Activated CD4-positive, alpha-beta T cell treated with anti-CD3 and anti-CD28 coated beads, Interleukin-2, amount 50 U/mL, for 1 hour (primary cell): ENCODE measurements around the gene RALGPS1.

Source experiments
- DNase-seq: peaks from one replicate; pipeline ENCODE4 v3.0.0-alpha.2; 2020

Gene RALGPS1

DNA sequence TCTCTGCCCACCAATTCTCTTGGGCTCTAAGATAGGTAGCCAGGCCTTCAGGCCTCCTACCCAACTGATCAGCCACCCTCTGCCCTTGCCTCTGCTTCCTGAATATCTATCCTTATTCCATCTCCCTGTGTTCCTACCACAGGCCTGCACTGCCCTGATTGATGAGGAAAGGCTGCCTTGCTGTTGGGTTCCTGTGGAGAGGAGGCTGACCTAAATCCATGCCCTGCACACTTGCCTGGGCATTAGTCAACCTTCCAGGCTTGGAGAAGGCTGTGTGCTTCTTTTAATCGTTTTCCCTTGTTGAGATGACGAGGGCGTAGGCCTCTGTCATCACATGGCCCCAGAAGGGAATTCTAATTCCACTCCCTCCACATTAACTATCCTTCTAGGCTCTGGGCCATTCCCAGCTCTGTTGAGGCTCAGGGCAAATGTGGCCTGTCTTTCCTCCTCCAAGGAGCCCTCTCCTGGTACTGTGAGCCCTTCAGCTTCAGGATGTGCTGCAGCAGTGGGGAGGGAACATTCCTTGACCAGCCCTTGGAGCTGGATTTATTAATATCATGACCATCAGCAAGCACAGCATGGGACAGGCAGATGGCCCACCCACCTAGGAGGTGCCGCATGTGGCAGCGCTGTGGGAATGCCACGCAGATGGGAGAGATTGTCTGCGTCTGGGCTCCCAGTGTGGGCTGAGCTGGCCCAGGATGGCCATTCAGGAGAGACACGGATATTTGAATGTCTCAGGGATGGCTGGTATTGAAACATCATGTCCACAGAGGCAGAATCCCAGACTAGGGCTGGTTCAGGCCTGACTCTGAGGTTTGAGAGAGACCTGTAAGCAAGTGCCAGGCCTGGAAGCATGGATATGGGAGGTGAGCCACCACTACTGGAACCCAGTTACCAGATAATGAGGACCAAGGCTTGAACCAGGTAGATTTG is 166.9 kb downstream of the RALGPS1 start:
- DNase-seq, result no peak

DNA sequence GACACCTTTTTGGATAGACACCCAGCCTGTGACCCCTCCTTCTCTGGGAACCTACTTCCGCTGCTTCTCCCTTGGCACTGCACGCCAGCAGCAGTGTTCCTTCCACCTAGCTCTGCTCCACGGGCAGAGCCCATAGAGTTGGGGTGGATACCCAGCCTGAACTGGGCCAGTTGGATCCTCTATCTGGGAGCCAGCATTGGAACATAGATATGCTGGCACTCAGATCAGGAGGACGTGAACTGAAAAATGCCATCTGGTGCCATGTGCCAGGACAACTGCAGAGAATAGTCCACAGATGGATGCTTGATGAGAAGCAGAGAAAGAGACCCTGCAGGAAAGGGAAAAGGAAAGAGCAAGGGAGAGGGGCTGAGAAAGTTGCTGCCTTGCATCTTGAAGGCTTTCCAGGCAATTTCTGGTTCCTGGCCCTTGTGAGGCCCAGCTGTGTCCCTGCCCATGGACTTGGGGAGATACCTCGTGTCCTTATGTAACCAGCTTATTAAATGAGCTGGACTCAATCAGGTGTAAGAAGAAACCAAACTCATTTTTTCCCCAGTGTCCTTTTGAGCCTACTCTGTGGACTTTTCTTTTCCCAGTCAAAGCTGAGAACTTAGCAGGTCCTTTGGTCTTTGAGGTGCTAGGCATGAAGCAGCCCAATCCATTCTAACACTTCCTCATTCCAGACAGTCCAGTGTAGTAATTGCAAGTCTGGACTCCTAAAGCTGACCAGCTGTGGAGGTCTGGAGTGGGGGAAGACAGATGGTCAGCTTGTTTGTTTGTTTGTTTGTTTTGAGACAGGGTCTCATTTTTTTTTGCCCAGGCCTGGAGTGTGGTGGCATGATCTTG is 168.8 kb downstream of the RALGPS1 start:
- no peak for DNase-seq

DNA sequence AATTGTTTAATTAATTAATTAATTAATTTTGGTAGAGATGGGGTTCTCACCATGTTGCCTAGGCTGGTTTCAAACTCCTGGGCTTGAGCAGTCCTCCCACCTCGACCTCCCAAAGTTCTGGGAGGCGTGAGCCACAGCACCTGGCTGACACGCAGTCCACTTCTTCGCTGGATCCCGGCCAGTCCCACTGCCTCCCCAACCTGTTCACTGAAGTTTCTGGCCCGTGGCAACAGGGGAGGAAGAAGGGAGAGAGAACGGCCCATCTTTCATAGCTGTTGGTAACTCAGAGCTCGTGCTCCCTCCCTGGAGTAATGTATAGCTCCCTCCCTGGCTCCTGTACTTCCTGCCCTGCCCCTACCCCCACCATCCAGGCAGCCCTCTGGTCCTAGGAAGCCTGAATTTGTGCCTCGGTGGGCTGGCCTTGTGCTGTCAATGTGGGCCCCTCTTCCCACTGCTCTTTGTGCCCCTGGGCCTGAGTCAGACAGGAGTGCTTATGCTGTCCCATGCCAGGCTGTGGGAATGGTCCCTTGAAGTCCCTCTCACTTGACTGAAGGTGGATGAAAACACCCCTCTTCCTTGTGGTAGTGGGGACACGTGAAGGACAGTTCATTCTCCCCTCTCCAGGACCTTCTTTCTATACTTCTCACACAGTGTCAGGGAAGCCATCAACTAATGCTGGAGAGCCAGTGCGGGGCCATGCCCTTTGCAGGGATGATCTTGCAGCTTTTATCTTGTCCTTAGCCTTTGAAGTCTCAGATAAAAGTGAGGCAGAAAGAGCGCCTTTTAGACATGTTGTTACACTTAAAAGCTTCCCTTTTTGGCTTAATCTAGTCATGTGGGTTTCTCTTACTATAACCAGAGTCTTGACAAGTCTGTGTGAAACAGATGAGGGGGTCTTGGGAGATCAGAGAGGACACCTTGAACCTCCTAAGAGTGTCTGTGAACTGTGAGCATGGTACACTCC is 169.8 kb downstream of the RALGPS1 start:
- DNase-seq, result no peak

DNA sequence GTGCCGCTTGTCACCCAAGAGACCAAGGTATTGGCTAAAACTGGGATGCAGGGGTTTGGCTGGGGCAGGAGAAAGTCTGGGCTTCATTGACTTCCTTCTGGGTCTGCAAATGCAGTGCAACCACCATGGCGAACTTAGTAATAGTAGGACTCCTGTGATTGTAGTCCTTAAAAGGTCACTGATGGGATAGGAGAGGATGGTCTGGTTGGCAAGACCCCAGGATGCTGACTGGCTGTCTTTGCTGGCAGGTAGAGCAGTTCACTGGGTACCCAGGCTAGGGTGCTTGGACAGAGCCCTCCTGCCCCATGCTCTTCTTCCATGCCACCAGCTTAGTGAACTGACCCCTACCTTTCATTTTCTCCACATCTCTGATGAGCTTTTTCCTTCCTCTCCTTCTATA is 170.6 kb downstream of the RALGPS1 start:
- no peak for DNase-seq

DNA sequence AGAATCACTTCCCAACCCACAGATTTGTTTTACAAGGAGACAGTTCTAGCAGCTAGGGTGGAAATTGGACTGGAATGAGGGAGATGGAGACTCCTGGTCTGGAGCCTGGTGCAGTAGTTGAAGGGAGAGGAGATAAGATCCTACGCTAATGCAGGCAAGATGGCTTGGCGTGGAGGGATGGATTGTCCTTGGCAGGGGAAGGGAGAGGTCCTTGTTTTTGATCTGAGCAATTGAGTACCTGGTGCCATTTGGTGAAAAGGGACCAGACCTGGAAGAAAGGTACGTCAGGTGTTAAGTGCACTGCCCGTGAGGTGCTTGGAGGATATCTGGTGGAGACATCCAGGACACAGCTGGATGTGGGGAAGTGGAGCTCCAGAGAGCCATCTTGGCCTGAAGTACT is 172.2 kb downstream of the RALGPS1 start:
- DNase-seq, result no peak

DNA sequence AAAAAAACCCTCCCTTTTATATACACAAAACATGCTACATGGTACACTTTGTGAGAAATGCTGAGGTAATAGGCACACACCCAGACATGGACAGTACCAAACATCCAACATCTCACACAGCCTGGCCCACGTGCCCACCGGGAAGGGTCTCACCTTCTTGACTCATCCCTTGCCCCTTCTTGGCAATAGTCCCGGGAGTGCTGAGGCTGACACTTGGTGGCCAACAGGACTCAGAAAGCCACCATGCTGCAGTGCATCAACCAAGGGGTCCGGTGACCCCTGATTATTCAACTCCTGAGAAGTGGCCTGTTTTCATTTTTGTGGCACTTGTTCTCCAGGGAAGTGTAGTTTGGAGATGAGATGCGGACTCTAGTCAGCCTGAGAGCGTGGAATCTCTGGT is 172.8 kb downstream of the RALGPS1 start:
- DNase-seq, result no peak

DNA sequence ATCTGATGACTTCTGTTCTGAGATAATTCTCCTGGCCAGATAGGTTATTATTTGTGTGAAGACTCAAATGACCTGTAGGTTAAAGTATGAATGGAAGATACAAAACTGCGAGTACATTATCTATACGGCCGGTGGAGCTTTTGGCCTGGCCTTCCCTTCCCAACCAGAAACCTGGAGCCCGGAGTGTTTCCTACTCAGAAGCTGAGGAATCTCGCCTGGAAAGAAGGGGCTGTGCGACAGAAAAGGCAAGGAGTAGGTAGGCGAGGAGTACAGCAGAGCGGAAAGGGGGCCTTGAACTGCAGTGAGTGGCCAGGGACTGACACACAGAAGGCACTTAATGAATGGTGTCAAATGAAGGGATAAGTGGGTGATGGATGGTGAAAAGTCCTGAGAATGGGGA is 173.3 kb downstream of the RALGPS1 start:
- no peak for DNase-seq

DNA sequence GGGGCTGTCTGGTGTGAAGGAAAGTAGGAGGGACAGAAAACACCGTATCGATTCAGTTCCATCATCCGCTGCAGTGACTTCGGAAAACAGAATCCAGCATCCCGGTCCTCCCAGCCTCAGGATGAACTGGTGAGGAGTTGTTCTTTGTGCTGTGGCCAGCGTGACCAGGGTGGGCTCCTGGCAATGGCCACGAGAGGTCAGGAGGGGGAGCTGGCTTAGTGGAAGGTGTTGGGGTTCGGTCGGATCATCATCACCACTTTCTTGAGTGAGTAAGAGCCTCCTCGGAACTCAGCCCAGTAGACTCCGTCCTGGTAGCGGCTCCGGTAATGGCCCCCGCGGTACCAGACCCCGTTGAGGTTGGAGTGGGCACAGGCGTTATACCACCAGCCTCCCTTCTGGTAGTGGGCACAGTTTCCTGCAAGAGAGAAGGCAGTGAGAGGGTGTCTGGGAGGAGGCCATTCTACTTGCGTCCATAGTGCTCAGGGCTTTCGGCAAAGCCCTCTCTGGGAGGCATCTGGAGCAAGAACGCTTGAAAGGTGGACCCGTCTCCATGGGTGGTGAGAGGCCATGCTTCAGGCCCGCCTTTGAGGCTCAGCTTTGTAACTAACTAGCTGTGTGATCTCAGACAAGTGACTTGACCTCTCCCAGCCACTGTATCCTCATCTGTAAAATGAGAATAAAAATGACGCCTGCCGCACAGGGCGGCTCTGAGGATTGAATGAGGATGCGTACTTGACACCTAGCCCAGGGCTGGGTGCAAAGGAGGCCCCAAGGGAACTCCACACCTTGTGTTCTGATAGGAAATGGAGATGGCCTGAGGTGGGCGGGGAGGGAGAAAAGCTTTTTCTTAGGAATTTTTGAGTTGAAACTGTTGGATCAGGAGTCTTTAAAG is 174.4 kb downstream of the RALGPS1 start:
- DNase-seq, result no peak

DNA sequence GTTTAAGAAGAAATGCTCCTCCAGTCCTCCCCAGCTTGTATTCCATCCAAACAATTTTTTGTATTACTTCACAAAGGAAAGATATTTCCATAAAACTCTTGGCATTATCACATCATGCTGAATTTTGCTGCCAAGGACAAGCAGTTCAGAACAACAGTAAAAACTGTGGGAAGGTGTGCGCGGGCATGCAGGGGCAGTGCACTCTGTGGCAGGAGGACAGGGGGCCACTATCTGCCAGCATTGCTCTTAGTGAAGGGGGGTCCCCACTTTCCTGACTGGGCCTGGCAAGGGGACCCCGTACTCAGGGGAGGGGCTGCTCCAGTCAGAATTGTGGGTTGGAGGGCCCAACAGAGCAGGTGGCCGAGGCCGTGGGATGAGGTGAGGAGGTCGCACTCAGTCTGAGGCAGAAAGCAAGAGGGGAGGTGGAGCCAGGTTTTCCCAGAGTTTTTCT is 175.1 kb downstream of the RALGPS1 start:
- no peak for DNase-seq

DNA sequence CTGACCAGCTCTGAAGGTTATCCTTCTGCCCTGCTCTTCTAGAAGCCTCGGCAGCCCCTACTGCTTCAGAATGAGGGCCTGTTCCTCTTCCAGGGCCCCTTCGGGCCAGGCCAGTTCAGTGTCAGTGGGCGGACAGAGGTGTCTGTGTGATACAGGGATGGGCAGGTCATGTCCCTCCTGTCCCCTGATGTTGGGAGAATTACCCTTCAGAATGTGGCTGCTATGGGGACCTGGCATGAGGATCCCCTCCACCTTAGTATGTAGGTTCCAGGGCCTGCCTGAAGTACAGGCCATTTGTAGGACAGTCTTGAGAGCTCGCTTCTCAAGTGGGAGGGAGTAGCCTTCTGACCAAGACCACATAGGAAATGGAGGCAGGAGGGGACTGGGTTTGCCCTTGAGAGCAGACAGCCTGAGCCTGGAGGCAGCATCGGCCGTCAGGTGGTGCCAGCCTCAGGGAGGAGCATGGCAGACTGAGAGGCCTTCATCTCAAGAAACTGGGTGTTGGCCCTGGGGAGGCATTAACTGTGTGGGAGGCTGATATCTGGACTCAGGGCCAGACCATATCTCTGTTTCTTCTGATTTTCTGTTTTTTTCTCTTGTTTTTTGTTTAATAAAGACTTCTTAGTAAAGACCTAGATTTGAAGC is 175.9 kb downstream of the RALGPS1 start:
- DNase-seq, result no peak

DNA sequence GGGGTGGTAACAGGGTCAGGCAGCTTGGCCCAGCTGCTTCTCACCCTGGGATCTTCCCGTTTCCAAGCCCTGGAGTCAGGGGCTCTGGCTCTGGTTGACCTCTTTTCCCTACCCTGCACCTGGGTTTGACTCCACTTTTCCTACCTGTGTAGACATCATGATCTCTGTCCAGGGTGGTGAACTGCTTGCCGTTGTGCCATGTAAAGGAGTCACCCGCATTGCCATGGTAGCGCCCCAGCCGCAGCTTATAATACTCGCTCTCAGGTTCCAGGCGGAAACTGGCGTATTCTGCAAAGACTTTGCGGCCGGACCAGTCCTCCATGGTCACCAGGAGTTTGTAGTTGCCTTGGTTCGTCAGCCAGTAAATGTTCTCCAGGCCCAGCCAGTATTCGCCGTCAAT is 176.9 kb downstream of the RALGPS1 start:
- no peak for DNase-seq

DNA sequence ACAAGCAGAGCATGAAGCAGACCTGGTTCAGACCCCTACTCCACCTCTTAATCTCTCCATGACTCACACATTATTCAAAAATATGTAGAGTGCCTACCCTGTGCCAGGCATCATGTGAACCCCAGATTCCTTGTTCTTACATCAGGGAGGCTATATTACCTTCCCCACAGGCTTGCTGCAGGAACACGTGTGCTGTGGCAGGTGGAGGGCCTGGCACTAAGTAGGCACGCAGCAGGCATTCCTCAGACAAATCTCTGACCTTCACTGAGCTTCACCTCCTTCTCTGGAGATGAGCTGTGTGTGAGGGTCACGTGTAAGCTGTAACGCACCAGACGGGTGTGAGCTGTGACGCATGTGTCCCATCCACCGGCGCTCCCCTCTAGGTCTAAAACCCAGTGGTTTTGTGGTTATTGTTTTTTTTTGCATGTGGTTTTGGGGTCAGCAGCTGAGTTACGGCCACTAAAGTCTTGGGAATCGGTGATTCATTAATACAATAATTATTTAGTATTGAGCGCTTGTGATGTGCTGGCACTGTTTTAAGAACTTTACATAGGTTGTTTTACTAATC is 177.5 kb downstream of the RALGPS1 start:
- DNase-seq, result no peak

DNA sequence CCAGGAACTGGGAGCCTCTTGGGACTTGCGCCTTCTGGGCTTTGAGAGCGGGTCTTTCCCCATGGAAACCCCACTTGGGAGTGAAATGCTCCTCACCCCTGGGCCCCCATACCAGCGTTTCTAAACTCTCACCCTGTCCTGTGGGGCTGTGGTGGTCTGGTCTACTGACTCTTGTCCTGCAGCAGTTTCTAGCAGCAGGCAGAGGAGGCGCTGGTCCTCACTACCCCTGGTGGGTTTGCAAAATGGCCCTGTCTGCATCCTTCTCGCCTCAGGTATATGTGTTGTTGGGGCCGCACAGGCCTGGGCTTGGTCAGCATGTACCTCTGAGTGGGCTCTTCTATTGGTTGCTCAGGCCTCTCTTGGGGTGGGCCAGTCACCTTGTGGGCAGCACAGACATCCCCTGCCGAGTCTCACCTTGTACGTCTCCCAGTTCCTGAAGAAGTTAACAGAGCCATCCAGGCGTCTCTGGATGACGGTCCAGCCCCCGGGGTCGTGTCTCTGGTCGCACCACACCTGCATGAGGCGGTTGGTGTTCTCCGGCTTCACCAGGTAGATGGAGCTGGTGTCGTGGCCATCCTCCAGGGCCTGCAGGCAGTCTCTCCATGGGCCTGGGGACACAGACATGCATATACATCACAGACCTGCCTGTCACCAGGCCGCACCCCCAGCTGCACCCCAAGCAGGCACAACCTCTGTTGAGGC is 178.9 kb downstream of the RALGPS1 start:
- no peak for DNase-seq

DNA sequence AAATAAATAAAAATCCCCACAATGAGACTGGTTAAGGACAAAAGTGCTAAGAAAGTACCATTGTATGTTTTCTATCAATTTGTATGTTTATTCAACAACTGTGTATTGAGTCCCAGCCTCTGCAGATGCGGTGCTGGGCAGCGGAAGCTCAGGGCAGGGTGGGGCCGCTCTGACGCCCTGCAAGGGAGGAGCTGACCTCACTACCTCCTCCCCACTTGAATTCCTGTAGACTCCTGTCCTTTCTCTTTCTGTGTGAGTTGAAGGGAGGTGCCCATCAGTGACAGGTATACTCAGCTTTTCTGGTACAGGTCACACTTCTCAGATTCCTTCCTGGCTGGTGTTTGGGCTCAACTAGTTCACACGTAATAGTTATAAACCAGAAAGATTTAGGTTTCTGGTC is 180.8 kb downstream of the RALGPS1 start:
- no peak for DNase-seq

DNA sequence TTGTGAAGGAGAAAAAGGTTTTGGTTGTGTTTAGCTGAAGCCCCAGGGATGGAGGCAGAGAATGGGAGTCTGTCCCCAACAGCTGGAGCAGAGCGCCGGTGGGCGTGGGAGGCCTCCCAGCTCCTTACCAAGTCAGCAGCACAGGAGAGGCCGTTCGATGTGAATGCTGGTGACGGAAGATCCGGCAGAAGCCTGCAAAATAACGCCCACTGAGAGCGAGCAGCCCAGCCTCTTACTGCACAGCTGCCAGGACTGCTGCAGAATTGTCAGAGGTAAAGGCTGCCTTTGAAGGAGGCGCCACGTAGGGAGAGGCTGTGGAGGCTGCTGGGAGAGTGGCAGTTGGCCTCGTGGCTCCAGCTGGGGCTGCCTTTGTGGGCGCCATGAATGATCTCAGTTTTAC is 181.6 kb downstream of the RALGPS1 start:
- DNase-seq, result no peak

DNA sequence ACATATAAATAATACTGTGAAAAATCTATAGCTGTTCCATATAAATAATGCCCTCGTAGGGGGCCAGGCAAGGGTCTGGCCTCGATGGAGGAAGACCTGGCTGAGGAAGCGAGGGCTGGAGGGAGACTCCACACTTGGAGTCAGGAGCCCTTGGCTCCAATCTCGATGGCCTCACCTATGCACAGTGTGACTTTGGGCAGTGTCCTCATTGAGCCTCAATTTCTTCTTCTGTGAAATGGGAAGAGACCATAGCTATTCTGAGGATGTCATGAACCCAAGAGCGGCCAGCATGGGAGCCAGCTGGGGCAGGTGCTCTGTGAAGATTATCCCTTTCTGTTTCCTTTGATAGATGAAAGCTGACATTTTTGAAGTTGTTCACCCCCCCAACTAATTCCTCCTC is 183.1 kb downstream of the RALGPS1 start:
- DNase-seq, result no peak

DNA sequence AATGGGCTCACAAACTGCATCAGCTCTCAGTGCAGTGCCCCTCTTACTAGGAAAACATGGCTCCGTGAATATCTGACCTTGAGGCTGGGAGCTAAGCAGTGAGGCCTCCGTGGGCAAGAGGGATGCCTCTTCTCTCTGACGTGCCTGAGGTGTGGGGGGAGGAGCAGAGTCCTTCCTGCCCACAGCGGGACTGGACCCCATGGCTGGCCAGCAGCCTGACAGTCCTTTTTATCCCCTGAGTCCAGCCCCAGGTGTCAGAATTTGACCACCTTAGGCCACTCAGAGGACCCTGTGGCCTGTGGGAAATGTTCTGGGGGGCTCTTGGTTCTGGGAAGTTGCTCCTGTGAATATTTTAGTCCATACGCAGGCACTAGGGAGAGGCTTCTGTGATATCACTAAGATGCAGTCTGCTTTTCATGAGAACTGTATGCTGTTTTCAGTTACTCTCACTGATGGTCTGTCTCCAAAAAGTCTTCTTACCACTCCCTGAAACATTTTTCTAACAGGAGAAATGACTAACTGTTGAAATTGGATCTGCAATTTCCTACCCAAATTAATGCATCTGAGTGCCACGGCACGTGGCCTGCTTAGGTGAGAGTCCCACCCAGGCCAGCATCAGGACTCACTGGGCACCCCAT is 184.5 kb downstream of the RALGPS1 start:
- DNase-seq, result no peak

DNA sequence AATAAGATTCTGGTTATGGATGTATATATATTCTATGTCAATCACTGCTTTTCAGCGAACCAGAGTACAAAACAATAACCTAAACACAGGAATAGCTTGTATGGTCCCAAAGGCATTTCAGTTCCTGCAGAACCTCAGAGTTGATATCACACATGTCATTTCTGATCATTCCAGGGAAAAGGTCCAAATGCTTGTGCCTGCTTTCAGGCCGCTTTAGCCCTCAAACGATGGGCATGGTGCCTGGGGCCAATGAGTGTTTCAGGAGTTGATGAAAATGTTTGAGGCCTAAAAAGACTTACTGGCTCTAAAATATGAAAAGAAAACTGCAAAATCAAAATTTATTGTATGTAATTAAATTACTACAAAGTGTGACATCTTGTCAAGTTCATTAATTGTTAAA is 185.1 kb downstream of the RALGPS1 start:
- no peak for DNase-seq

DNA sequence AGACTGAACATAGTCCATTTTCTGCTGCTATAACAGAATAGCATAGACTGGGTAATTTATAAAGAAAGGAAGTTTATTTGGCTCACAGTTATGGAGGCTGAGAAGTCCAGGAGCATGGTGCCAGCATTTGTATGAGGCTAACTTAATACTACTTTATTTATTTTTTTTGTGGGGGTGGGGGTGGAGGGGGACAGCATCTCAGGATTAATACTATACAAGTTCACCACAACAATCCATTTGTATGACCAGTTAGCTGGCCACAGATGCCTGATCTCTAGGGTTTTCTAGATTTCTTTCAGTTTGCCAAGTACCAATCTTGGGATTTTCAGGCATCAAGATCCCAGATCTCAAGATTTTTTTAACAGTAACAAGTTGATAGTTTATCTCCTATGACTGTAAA is 187.6 kb downstream of the RALGPS1 start:
- no peak for DNase-seq

DNA sequence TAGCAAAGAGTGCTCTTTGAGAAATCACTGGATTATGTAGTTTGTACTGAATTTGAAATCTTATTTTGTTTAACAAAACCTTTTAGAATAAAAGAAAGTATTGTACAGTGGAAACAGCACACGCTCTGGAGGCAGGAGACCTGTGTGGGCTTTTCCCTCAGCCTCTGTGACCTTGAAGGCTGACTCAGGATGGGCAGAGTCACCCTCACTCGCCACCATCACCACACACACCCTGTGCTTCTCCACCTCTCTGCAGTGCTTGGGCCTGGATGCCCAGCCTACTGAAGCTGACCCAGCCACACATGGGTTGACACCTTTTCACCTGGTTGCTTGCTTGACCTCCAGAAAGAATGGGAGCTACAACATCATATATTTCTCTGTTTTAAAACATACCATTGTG is 188.2 kb downstream of the RALGPS1 start:
- no peak for DNase-seq
